GM19025 (cell line): ENCODE results near the gene CPED1.
"Not testable (repeated sequence)": the region's sequence is repeated elsewhere in the genome, so short reads cannot be mapped to it uniquely, and the experiment has no call there.

Source experiments
- ATAC-seq: cut with Tn5 transposase; IDR thresholded peaks from one replicate; pipeline ENCODE4 v1.9.1; 2021; ENCODE audit warnings: mild to moderate bottlenecking, low read depth, moderate library complexity; ENCODE audit not compliant: unreplicated experiment

CPED1 gene

DNA sequence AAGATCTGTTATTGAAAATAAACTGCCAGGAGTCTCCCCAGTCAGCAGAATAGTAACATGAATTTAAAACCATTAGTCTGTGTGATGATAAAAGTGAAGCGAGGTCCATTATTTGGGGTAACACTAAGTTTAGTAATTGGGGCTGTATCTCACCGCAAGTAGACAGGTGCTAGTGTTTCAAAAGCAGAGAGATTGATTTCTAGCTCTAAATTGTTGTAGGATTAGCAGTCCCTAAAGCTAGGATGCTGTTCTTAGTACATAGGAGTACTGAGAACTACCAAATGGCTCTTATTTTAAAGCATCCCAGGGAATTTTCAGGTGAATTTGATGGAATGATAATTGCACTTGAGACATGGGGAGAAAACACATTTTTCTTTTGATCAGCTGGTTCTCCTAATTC is 70.5 kb downstream of the CPED1 start:
- no peak for ATAC-seq

DNA sequence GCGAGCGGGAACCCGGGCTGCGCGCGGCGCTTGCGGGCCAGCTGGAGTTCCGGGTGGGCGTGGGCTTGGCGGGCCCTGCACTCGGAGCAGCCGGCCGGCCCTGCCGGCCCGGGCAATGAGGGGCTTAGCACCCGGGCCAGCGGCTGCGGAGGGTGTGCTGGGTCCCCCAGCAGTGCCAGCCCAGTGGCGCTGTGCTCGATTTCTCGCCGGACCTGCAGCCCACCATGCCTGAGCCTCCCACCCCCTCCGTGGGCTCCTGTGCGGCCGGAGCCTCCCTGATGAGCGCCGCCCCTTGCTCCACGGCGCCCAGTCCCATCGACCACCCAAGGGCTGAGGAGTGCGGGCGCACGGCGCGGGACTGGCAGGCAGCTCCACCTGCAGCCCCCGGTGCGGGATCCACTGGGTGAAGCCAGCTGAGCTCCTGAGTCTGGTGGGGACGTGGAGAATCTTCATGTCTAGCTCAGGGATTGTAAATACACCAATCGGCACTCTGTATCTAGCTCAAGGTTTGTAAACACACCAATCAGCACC is 71.5 kb downstream of the CPED1 start:
- ATAC-seq = not testable (repeated sequence)

DNA sequence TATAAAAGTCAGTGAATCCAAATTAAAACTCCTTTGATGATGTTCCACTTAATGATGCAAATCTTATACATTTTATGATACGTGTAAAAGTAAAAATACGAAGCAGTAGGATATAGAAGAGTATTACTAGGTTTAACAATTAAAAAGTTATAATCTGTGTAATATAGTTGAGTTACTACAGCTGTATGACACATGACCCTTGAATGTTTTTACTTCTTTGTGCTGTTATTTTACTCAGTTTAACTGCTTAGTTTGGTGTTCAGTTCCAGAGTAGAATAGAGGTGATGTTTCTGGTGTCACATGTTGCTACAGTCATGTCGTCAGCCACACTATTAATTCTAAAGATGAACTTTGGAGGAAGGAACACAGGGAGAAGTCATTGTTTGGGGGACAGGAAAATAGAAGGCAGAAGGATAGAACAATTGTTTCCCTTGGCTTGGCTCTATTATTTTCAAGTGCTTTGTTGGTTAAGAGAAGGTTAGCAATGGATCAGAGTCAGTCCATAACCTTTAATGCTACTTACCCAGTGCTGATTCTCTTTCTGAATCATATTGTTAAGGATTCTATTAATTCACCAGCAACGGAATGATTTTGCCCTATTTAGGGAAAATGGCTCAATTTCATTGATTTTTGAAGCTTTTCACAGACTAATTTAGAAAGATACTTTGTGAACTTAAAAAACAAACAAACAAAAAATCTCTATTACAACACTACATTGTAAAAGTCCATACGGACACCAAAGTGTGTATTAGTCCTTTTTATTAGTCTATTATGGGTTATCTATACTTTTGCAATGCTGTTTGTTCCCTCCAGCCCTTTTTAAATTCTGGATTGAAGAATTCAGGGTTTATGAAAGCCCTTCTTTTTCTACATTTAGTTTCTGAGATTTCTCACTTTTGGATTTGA is 73.4 kb downstream of the CPED1 start:
- no peak for ATAC-seq

DNA sequence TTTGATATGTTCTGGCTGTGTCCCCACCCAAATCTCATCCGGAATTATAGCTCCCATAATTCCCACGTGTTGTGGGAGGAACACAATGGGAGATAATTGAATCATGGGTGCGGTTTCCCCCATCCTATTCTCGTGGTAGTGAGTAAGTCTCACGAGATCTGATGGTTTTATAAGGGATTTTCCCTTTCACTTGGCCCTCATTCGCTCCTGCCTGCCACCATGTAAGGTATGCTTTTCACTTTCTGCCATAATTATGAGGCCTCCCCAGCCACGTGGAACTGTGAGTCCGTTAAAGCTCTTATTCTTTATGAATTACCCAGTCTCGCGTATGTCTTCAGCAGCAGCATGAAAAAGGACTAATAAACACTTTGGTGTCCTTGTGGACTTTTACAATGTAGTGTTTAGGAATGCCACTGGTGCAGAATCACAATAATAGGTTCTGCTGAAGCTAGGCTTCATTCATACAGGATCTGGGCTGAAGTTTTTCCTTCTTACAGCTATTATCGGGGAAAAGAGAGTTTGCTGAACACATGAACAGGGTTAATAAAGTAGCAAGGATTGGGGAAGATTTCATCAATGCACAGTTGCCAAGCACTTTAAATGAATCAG is 74.3 kb downstream of the CPED1 start:
- no peak for ATAC-seq

DNA sequence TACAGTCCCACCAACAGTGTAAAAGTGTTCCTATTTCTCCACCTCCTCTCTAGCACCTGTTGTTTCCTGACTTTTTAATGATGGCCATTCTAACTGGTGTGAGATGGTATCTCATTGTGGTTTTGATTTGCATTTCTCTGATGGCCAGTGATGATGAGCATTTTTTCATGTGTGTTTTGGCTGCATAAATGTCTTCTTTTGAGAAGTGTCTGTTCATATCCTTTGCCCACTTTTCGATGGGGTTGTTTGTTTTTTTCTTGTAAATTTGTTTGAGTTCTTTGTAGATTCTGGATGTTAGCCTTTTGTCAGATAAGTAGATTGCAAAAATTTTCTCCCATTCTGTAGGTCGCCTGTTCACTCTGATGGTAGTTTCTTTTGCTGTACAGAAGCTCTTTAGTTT is 79.2 kb downstream of the CPED1 start:
- not testable (repeated sequence) for ATAC-seq

DNA sequence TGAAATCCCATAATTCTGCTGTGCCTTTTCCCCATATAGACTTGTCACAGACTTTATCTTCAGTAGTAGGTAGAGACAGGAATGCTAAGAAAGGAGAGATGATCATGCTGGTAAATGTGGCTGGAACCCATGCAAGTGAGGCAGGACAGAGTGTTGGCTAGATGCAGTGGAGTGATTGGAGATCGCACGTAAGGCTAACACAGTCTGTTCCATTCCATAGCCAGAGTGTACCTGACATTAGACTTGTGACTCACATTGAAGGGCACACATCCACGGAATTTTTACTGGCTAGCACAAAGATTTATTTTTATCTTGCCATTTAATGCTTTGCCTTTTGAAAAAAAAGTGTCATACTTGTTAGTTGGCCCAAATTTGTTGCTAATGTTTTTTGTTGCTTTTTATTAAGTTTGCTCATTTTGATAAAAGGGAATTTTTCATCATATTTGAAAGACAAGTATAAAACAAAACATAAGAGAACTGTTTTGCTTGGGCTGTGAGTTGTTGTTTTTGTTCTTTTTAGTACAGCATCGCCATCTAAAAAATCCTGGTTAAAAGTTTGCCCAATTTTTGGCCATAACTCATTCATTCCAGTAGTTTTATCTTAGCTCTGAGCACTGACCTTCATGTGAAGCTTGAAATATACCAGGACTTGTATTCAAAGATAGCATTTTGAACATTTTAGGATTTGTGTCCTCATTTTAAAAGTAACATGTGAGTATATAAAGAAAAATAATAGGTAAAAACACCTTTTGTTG is 81.0 kb downstream of the CPED1 start:
- no peak for ATAC-seq

DNA sequence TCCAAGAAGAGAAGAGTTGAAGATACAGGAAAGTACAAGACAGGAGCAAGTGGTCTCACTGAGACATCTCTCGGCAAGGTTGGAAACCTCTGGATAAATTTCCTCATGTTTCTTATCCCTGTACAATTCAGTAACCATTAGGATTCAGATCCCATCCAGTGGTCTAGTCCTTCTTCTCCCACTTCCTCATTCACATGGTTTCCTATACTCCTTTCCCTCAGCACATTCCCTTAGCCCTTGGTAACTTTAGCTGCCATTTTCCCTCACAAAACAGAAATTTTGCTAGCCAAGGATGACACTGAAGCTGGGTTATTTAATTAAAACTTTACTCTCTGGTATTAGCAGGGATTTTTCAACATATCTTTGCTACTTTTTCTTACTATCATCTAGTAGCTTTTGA is 82.6 kb downstream of the CPED1 start:
- ATAC-seq = no peak

DNA sequence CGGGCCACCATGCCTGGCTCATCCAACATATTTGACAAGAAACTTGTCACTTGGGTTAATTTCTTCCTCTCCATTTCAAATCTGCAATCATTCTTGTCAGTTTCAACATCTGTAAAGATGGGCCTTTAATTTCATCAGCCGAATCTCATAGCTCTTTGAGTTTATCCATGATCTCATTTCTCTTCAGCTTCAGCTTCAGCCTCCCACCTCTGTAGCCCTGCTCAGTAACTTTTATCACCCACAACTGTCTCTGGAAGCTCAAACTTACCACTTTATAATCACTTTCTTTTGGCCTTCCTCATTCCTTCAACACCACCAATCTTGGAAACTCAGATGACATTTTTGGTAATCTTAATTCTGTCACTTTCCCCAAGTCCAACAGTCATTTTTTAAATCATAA is 83.2 kb downstream of the CPED1 start:
- ATAC-seq = no peak

DNA sequence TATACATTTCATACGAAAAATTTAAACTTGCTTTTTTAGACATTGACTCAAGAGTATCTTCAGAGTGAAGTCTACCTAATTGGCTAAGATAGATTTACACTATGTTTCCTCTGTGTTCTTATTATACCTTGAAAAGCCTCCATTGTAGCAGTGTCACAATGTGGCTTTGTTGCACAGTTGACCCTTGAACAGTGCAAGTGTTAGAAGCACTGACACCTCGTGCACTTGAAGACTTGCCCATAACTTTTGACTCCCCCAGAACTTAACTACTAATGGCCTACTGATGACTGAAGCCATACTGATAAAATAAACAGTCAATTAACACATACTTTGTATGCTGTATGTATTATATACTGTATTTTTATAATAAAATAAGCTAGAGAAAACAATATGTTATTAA is 84.3 kb downstream of the CPED1 start:
- no peak for ATAC-seq

DNA sequence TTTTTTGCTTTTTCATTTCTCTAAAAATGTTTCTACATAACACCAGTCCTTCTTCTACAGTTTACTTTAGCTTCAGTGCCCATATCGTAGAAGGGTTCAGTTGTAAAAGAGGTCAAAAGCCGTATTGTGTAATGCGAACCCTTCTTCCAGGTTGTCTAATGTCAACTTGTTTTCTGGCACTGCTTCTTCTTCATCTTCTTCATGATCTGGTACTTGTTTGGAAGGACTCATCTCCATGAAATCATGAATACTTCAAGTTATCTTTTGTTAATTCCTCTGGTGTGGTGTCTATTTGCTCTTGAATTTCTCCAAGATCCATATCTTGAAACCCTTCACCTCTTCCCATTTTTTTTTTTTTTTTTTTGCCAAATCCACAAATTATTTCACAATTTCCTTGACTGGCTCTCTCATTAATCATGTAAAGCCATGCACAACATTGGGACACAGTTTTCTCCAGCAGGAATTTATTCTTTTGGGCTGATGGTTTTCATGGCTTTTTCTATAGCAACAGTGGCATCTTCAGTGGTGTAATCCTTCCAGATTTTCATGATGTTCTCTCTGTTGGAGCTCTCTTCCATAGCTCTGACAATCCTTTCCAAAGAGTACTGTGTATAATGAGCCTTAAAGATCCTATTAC is 85.1 kb downstream of the CPED1 start:
- no peak for ATAC-seq

DNA sequence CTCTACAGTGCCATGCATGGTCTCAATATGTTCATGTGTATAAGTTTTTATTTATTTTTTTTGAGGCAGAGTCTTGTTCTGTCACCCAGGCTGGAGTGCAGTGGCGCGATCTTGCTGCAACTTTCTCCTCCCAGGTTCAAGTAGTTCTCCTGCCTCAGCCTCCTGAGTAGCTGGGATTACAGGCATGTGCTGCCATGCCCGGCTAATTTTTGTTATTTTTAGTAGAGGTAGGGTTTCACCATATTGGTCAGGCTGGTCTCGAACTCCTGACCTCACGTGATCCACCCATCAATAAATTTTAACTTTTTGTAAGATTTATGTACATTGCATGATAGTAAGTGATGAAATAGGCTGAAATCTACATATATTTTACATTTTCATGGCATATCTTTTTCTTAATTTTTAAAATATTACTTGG is 86.9 kb downstream of the CPED1 start:
- not testable (repeated sequence) for ATAC-seq

DNA sequence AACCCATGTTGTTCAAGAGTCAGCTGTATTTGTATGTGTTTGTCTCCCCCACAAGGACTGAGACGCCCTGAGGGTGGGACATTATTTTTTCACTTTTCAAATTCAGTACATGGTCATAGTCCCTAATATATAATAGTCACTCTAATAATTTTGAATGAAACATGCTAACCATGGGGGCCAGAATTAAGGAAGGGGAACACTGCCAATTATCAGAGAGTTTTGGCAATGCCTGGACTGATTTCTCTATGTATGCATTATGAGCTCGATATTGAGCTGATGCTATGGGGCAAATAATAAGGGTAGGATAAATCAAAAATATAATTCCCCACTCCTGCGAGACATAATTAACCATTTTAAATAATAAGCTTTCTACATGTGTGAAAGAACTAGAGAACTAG is 87.4 kb downstream of the CPED1 start:
- ATAC-seq = no peak

DNA sequence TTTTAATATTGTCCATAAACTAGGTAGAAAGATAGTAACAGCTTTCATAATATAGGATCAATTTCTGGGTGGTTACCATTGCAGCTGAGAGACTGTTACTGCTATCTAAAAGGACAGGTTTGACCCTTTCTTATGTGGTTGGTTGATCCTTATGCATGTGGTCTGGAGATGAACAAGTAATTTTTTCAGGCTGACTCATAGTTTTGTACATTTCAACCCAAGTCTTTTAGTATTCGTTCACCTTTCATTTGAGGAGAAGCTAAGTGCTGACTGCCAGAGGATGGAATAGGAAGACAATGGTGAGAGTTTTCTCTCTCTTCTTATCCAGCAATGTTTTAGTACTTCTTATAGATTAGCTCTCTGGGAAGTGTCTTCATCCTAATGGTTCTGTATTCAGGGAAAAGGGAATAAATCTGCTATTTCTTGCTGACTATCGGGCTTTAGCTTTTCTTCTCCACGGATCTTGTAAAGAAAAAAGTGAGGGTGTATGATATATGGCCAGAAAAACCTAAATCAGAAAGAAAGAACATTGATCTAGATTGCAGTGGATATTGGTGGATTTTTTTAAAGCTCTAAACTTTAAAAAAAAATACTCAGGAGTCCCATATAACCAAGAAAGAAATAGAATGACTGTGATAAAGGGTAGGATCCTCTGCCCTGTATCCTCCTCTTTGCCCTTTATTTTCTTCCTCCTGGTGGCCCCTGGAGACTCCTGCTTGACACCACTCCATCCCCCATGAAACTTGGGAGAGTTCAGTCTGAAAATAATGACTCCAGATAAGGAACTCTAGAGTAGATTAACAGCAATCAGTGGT is 88.0 kb downstream of the CPED1 start:
- no peak for ATAC-seq

DNA sequence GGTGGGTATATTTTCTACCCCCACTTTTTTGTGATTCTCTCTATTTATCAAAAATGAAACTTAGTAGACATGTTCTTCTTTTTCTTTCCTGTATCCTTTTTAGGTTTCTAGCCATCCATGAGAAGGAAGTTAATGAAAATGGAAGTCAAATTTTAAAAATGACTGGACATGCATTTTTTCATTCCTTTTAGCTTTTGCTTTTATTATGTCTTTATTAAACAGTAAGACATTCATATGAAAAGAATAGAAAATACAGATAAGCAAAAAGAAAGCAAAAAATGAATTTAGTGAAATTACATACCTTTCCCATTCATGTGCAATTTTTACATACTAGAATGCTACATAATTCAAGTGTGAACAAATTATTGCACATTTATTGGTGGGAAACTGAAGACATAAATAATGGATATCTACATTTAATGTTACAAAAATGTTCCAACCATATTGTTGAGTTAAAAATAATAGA is 88.7 kb downstream of the CPED1 start:
- no peak for ATAC-seq

DNA sequence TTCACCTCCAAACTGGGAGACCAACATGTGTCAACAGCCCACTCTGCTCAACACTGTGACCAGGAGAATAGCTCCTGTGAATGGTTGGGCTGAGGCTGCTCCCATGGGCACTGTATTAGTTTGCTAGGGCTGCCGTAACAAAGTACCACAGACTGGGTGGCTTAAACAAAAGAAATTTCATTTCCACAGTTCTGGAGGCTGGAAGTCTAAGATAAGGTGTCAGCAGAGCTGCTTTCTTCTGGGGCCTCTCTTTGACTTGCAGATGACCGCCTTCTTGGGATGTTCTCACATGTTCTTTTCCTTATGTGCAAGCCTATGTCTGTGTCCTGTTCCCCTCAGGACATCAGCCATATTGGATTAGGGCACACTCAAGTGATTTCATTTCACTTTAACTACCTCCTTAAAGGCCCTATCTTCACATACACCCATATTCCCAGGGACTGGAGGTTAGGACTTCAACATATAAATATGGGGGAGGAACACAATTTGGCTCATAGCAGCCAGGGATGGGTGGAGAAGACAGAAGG is 90.3 kb downstream of the CPED1 start:
- no peak for ATAC-seq

DNA sequence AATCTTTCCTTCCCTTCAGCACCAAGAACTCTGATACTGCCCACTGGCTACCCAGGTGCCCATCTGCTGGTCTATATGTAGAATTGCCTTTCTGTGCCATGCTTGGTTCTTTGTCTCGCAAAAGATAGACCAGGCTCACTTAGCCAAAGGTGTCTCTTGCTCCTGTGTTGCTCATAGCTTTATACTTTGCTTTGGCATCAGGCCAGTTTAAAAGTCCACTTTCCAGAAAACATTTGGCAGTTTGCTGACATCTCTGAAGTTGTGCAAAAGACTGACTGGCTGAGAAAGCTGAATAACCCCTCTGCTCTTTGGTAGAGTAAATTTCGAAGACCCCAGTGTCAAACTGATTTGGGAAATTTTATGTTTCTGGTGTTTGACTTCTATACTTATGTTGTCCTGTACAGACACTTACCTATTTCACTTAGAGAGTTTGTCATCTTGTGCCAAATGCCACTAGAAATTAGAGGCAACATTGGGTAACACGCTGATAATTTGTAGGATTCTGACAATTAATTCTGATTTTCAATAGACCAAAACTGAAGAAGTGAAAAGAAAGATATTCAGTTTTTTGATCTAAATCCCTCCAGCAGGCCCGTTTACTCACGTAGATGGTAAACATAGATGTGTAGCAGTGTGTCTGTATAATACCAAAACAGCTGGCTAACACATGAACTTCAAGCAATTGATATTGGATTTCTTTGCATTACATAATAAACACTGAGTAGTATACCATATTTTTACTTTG is 91.1 kb downstream of the CPED1 start:
- ATAC-seq = no peak

DNA sequence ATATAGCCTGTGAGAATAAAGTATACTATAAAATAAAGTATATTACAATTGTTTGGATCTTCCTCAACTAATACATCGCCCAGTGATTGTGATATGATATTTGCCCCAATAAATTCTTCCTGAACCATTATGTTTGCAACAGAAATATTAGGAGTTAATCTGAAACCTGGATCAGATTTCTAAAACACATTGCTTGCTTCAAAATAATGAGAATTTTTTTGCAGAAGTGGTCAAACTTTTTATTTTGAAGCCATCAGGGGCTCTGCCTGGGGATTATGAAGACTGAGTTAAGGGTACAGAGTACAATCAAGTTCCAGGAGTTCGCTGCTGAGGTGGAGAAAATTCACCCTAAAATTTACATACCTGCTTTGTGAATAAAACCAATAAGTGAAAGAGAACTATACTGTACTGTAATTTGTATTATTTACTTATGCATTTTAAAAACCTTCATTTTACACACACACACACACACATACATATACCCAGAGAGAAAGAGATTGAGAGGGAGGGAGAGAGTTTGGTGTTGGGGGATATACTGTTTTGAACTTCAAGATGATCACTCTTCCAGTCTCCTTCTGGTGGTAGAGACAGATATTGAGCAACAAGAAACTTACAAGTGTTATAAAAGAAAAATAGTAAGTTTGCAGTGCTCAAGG is 91.9 kb downstream of the CPED1 start:
- ATAC-seq = no peak

DNA sequence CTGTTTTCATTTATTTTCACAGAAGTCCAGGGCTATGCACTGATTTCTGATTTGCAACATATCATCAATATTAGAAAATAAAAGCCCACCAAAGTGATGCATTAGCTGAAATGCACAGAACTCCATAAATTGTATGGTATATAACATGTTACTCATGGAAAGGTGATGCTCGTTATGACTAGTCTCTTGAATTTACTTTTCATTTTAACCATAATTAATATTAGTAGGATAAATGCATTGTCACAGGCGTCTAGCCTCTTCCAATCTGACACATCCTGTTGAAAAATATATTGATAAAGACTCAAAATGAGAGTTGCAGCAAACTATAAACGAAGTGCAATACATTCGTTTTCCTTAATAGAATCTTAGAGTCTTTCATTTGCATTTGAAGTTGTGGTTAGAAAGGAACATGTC is 92.4 kb downstream of the CPED1 start:
- ATAC-seq = no peak
